Suprapubic skin (tissue), 4 donors: ENCODE data around the gene MXI1. TPM values are rescaled to one million over a fixed set of nuclear protein-coding genes. Genes with fewer than 3 reads are reported as not detected.

ENCODE experiments used
- DNase-seq, 2 donors: peaks; one replicate each; pipeline ENCODE4 v3.0.0-alpha.2; 2019; ENCODE audit warnings: low spot score in 2 of 2
- H3K27ac ChIP-seq: fragments of 200-600 bp; sonication (generic); one replicate; pipeline ENCODE4 v1.5.1; 2019
- H3K27me3 ChIP-seq: fragments of 200-600 bp; sonication (generic); one replicate; pipeline ENCODE4 v1.5.1; 2019
- H3K36me3 ChIP-seq: fragments of 200-600 bp; sonication (generic); one replicate; pipeline ENCODE4 v1.5.1; 2019
- H3K4me1 ChIP-seq: fragments of 200-600 bp; sonication (generic); one replicate; pipeline ENCODE4 v1.5.1; 2019
- H3K4me3 ChIP-seq: fragments of 200-600 bp; sonication (generic); one replicate; pipeline ENCODE4 v1.5.1; 2019; ENCODE audit warnings: mild to moderate bottlenecking
- H3K9me3 ChIP-seq: fragments of 200-600 bp; sonication (generic); one replicate; pipeline ENCODE4 v1.5.1; 2019
- CTCF ChIP-seq, 2 donors: fragments of 200-600 bp in 1 of 2; fragments of 450-650 bp in 1 of 2; sonication (generic) in 1 of 2; IDR thresholded peaks; one replicate each; pipeline ENCODE4 v1.5.1; 2016 to 2019; ENCODE audit warnings: antibody characterized with exemption in 2 of 2, mild to moderate bottlenecking in 1 of 2, moderate library complexity in 1 of 2
- EP300 ChIP-seq: sonication (generic); formaldehyde crosslinking; IDR thresholded peaks from one replicate; pipeline ENCODE4 v1.6.1; 2017; ENCODE audit warnings: antibody characterized with exemption
- POLR2A ChIP-seq, 2 donors: fragments of 450-650 bp; IDR thresholded peaks; one replicate each; pipeline ENCODE4 v1.6.1; 2017; ENCODE audit warnings: antibody characterized with exemption in 2 of 2, mild to moderate bottlenecking in 2 of 2, moderate library complexity in 2 of 2
- POLR2AphosphoS5 ChIP-seq, 3 donors: sonication (generic); formaldehyde crosslinking; IDR thresholded peaks; one replicate each; pipeline ENCODE4 v1.6.1; 2017; ENCODE audit warnings: antibody characterized with exemption in 3 of 3
- WGBS: methylation state at CpG from one replicate; pipeline ENCODE4 v1.1.5; 2018; 5-methylcytosine and 5-hydroxymethylcytosine counted together
- total RNA-seq, 4 donors: library from RNA; depleted of rRNA; stranded (reverse); fragments of >200 nt; gene quantifications; one replicate each; pipeline ENCODE4 v1.1.0, GENCODE V29; 2016

MXI1 gene
- total RNA-seq, 4 donors from 2014 or later: 64.3 to 77.9 (median 70.9) TPM

DNA sequence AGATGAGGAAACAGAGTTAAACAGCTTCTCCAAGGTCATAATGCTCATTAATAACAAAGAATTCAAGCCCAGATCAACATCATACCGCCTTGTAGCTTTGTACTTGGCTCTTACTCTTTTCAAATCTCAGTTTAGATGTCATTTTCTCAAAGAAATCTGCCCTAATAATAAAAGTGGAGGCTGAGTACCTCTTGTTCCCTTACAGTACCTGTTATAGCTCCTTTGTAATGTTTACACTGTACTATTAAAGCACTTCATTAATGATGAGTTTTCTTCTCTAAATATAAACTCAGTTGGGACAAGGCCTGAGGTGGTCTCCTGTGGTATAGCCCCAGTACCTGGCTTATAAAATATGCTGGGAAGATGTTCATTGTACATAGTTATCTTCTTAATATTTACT, 89.6 kb downstream of the MXI1 start:
- Histone ChIP-seq H3K27me3 (no peaks in the 10 kb centered on the region), H3K4me3 (no peak overlapping the region), H3K27ac (no peak overlapping the region), H3K9me3 (no peaks in the 10 kb centered on the region), H3K4me1 (peaks cover 18% of the 10 kb centered on the region), H3K36me3 (peaks cover 82% of the 10 kb centered on the region)
- no peak for DNase-seq
- TF ChIP-seq POLR2A (IDR thresholded peaks at IDR 0.05) (no peak), CTCF (IDR thresholded peaks at IDR 0.05) (no peak), POLR2AphosphoS5 (IDR thresholded peaks at IDR 0.05) (no peak), EP300 (no peak)
- 91% methylated on average over 1 of the region's 1 CpG for WGBS

DNA sequence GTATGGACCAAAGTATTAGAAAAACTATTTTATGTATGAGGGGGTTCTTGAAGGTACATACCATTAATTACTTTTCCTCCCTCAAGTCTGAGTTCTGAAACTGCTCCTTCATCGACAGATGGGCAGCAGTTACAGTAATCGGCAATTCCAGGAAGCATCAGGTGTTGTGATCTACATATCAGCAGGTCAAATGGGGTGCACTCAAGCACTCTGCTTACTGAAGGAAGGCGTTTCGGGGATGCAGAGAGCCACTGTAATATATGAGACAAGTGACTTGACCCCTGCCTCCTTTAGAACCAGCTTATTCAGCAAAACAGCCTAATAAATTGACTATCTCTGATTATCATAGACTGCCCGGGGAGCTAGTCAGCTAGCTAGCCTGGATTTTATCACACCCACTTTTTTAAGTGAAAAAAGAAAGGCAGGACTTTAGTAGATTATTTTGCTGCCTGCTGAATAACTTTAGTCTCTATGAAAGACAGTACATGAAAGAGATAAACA, 93.1 kb downstream of the MXI1 start:
- no peak overlapping the region for H3K27ac ChIP-seq
- no peak overlapping the region for H3K4me3 ChIP-seq
- peaks cover 52% of the 10 kb centered on the region for H3K36me3 ChIP-seq
- WGBS: 78% methylated on average over 5 of the region's 5 CpGs
- peaks cover 40% of the 10 kb centered on the region for H3K4me1 ChIP-seq
- no peaks in the 10 kb centered on the region for H3K9me3 ChIP-seq
- TF ChIP-seq POLR2A (IDR thresholded peaks at IDR 0.05) (no peak), CTCF (IDR thresholded peaks at IDR 0.05) (no peak), EP300 (no peak), POLR2AphosphoS5 (IDR thresholded peaks at IDR 0.05) (no peak)
- no peak for DNase-seq
- no peaks in the 10 kb centered on the region for H3K27me3 ChIP-seq

GRCh38 chr10:110303681-110304080, 96.3 kb downstream of the MXI1 start:
- Histone ChIP-seq H3K4me3 (peak overlapping the region; percentile 97), H3K27me3 (no peaks in the 10 kb centered on the region), H3K36me3 (peaks cover 21% of the 10 kb centered on the region), H3K4me1 (peaks cover 49% of the 10 kb centered on the region), H3K9me3 (no peaks in the 10 kb centered on the region), H3K27ac (no peak overlapping the region)
- 4% methylated on average over 4 of the region's 4 CpGs for WGBS
- TF ChIP-seq POLR2AphosphoS5 (IDR thresholded peaks at IDR 0.05): no peak
- TF ChIP-seq EP300: no peak
- no peak for TF ChIP-seq POLR2A (IDR thresholded peaks at IDR 0.05)
- no peak for TF ChIP-seq CTCF (IDR thresholded peaks at IDR 0.05)
- DNase-seq: no peak

DNA sequence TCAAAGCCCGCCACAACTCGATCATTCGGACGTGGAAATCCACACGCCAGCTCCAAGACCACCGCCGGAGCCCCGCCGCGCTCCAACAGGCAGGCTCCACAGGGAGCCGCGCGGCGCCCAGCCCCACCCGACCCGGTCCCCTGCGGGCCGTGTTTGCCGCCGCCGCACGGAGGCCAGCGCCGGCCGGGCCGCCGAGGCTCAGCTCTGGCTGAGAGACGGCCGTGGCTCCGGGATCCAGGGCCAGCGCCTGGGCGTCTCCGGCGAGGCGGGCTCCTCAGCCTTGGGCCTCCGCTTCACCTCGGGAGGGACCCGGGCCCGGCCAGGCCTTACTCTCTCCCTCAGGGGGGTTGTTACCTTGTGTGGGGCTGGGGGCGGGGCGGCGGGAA, 97.0 kb downstream of the MXI1 start:
- Histone ChIP-seq H3K36me3 (peaks cover 17% of the 10 kb centered on the region), H3K27ac (peak overlapping the region; percentile 96), H3K4me1 (peaks cover 49% of the 10 kb centered on the region), H3K9me3 (no peaks in the 10 kb centered on the region), H3K4me3 (peak overlapping the region; percentile 97), H3K27me3 (no peaks in the 10 kb centered on the region)
- WGBS: under 1% methylated on average over 39 of the region's 42 CpGs
- no peak for DNase-seq
- TF ChIP-seq POLR2A (IDR thresholded peaks at IDR 0.05) (no peak), CTCF (IDR thresholded peaks at IDR 0.05) (no peak), POLR2AphosphoS5 (IDR thresholded peaks at IDR 0.05) (no peak), EP300 (no peak)

- no peaks in the 10 kb centered on the region for H3K27me3 ChIP-seq
- TF ChIP-seq CTCF (IDR thresholded peaks at IDR 0.05): no peak
- TF ChIP-seq EP300: no peak
- TF ChIP-seq POLR2A (IDR thresholded peaks at IDR 0.05): peak in 1 of 2 donors; percentile 78
- peak in 2 of 3 donors; percentile 49 to 91 for TF ChIP-seq POLR2AphosphoS5 (IDR thresholded peaks at IDR 0.05)
- WGBS: 0% methylated on average over 41 of the region's 42 CpGs
- H3K36me3 ChIP-seq: peaks cover 17% of the 10 kb centered on the region
- H3K9me3 ChIP-seq: no peaks in the 10 kb centered on the region
- peak; percentile 98 to 99 for DNase-seq
- H3K4me3 ChIP-seq: peak within 1 kb of the TSS; percentile 97
- H3K27ac ChIP-seq: peak within 1 kb of the TSS; percentile 96
- H3K4me1 ChIP-seq: peaks cover 49% of the 10 kb centered on the region
These were observed 97.5 kb downstream of the MXI1 start, which contains the start of gene SMNDC1 for GRCh38 chr10:110304780-110305421. SMNDC1 (minus strand) TSS chr10:110304920; CDS start chr10:110303587, 1,333 bp downstream.
